GM12874 (cell line): ENCODE measurements around the gene KCNIP4.

Experiments used
- CTCF ChIP-seq: IDR thresholded peaks from 2 replicates; pipeline ENCODE4 v1.5.1; 2011; ENCODE audit warnings: low read depth, mild to moderate bottlenecking, control low read depth, low read length, moderate library complexity; ENCODE audit not compliant: insufficient read depth

Gene KCNIP4

GRCh38 chr4:20831746-20832145 is 1116.8 kb downstream of the KCNIP4 start:
- TF ChIP-seq CTCF = no peak

GRCh38 chr4:20829617-20830357 is 1118.8 kb downstream of the KCNIP4 start:
- no peak for TF ChIP-seq CTCF

- TF ChIP-seq CTCF = no peak
Measured at GRCh38 chr4:20825505-20825904, 1123.1 kb downstream of the KCNIP4 start.

GRCh38 chr4:20816287-20816686 is 1132.3 kb downstream of the KCNIP4 start:
- no peak for TF ChIP-seq CTCF

GRCh38 chr4:20813700-20814099 is 1134.9 kb downstream of the KCNIP4 start:
- TF ChIP-seq CTCF = no peak

GRCh38 chr4:20809812-20810211 is 1138.8 kb downstream of the KCNIP4 start:
- no peak for TF ChIP-seq CTCF

- no peak for TF ChIP-seq CTCF
Measured at GRCh38 chr4:20805716-20806115, 1142.9 kb downstream of the KCNIP4 start.
